Measurements from ENCODE around the gene NCS1.

Gene NCS1

DNA sequence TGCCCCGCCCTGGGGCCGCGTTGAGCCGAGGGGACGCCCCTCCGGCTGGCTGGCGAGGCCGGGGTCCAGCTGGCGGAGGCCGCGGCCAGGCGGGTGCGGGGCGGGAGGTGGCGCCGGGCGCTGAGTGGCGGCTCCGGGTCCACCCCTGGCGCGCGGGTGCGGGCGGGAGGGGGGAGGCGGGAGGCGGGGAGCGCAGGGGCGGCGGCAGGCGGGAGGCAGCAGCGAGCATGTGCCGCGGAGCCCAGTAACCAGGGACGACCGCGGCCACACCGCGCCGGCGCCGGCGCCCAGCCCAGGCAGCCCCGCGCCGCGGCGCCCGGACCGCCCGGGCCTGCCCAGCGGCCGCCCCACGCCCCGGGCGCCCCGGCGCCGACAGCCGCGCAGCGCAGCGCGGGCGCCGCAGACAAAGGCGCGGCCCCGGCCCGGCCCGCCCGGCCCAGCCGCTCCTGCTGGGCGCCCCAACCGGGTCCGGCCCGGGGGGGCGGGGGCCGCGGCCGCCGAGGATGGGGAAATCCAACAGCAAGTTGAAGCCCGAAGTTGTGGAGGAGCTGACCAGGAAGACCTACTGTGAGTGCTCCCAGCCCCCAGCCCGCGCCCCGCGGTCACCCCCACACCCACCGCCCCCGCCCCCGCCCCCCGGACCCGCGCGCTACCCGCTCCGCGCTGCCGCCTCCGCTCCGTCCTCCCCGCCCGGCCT, at the start of gene NCS1:
Gene NCS1, plus strand, starts transcription at position 244 of the 697 bp plus-strand sequence. Its CDS starts 260 bp downstream, at position 504.
- FAIRE-seq: no peak

GRCh38 chr9:130122456-130122855, 49.7 kb upstream of the NCS1 start:
- FAIRE-seq: no peak

DNA sequence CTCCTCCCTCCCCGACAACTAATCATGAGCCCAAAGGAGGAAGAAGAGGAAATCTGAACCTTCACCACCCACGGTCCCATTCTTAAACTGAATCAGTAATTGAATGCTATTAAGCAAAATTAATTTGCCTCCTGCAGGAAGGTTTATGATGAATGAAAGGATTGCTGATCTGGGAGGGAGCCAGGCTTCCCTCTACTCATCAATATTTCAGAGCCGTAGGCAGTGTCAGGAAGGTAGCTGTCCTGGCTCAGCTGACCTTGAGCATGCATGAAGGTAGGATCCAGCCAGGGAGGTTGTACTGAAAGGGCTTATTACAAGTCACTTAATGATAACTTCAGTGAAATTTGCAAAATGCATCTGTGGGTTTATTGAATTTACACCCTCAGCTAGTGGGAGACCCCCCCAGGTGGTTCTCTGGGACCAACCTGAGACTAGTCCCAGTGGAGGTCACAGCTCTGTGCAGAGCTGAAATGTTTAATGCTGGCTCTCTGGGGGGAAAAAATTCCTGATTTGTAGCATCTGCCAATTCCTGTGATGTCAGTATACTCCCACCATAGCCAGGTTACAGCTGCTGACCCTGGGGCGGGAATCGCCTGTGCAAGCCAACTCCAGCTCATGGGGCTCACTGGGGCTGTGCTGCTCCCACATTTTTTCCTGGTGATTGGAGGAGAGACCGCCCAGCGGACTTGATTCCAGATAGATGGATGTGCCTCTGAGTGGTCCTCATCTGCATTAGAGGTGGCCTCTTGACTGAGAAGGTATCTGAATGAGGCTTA, 47.9 kb upstream of the NCS1 start:
- FAIRE-seq: no peak

- no peak for FAIRE-seq
Measured at GRCh38 chr9:130126721-130127433, 45.3 kb upstream of the NCS1 start.

DNA sequence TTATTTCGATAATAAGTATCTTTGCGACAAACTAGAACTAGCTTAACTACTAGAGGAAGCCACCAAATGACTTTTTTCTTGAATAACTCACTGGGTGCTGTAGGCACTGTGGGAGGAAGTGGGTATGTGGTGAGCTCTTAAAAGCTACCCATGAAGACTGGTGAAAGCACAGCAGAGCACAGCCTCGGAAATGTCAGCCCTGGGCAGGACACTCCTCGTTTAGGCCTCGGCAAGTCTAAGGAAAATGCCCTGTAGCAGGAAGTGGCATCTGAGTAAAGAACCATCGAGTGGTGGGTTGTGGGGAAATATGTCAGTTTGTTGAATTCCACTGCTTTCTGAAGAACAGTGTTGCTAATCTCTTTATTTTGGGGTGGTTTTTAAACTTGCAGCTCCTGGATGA, 44.0 kb upstream of the NCS1 start:
- FAIRE-seq: no peak

DNA sequence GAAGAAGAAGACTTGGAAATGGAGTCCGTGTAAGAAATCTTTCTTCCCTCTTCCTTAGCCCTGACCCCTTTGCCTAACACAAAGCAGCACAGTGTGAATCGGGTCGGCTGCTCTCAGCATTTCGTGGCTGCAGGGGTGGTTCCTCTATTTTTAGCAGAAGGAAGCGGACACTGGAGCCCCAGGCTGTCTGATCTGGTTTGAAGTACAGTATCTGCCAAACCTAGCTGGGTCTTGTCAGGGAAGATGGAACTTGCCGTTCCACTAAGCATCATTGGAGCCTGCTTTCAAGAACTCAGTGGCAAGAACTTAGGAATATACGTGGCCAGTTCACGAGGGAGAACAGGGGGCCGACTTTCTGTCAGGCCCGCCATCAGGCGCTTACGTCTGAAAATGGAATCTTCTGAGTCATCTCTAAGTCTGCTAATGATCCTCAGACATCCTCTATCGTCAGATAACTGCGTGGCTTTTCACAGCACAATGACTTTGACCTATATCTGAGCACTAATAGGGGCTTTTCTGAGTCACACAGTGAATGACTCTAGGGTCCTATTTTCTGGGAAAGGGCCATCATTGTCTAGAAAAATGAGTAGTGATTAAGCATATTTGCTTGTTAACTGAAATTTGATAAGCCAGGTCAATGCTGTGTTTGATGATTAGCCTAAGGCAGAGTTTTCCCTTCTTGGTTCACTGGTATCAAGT, 43.3 kb upstream of the NCS1 start:
- FAIRE-seq: no peak

- FAIRE-seq: no peak
Measured at GRCh38 chr9:130129432-130130061, 42.7 kb upstream of the NCS1 start.

GRCh38 chr9:130132746-130133145, 39.5 kb upstream of the NCS1 start:
- FAIRE-seq: no peak

- FAIRE-seq: no peak
Measured at GRCh38 chr9:130137081-130137640, 35.0 kb upstream of the NCS1 start.

GRCh38 chr9:130137641-130138081, 34.5 kb upstream of the NCS1 start:
- no peak for FAIRE-seq

DNA sequence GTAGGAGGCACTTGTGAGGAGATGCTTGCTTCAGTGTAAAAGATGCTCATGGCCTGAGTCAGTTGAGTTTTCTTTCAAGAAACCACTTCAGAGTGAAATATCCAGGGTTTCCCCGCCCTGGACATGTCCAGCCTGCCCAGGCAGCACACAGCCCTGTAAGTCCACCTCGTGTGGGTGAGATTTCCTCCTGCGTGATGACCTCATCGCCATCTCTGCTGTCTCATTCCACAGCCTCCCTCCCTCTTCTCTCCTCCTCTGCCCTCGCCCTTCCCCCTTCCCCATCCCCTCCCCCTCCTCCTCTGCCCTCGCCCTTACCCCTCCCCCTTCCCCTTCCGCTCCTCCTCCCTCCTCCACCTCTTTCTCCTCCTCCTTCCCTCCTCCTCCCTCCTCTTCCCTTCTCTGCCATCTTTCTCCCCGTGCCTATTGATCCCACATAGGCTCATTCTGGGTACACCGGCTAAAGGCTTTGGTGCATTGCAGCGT, 34.0 kb upstream of the NCS1 start:
- no peak for FAIRE-seq

GRCh38 chr9:130138791-130139190, 33.4 kb upstream of the NCS1 start:
- no peak for FAIRE-seq

GRCh38 chr9:130139251-130139650, 33.0 kb upstream of the NCS1 start:
- no peak for FAIRE-seq

DNA sequence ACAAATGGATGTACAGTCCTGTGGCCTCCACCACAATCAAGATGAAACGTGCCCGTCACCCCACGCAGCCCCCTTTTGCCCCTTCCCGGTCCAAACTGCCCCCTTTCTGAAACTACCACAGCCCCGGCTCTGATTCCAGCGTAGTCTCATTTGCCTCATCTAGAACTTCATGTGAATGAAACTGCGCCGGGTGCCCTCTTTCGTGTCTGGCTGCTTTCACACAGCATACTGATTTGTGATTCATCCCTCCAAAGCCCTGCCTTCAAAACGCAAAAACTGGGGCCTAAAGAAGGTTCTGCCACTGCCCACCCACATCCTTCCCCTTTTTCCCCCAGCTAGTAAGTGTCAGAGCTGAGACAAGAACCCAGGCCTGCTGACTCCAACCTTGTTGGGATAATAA, 31.5 kb upstream of the NCS1 start:
- FAIRE-seq: no peak

- no peak for FAIRE-seq
Measured at GRCh38 chr9:130142056-130142455, 30.1 kb upstream of the NCS1 start.

- no peak for FAIRE-seq
Measured at GRCh38 chr9:130142641-130143040, 29.6 kb upstream of the NCS1 start.

- no peak for FAIRE-seq
Measured at GRCh38 chr9:130143279-130143893, 28.8 kb upstream of the NCS1 start.

DNA sequence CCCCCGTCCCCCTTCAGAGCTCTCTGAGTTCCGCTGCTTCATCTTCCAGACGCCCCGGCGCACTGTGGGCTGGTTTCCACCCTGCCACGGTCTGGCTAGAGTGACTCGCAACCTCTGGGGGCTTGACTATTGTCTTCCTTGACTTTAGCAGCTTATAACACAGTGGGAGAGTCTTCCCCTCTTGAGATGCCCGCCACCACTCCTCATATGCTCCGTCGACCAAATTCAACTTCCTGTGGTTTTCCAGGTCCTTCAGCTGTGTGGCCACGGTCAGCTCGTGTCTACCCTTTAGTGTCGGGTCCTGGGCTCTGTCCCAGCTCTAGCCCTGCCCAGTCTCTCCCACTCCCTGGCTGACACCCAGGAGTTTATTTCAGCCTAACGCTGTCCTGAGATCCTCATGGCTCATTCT, 28.2 kb upstream of the NCS1 start:
- no peak for FAIRE-seq

DNA sequence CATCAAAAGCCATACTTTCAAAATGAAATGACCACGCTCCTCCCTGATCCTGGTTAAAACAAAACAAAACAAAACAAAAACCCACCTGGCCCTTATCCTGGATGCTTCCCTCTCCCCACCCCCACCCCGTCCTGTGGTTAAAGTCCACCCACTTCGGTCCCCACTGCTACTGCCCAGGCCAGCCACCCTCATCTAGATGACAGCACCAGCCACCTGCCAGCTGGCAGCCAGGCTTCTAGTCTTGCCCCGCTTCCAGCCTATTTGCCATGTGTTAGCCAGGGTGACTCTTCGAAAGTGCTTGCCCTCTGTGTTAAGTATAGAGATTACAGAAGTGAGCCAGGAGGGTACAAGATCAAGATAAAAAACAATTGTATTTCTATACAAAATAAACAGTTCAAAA, 27.5 kb upstream of the NCS1 start:
- no peak for FAIRE-seq

DNA sequence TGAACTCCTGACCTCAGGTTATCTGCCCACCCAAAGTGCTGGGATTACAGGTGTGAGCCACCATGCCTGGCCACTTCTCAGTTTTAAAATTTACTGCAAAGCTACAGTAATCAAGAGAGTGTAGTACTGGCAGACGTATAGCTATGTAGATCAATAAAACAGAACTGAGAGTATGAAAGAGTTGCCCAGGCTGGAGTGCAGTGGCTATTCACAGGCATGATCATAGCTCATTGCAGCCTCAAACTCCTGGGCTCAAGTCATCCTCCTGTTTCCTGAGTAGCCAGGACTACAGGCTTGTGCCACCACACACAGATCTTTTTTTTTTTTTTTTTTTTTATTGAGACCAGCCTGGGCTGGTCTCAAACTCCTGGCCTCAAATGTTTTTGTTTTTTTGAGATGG, 26.5 kb upstream of the NCS1 start:
- FAIRE-seq: no peak

- FAIRE-seq: no peak
Measured at GRCh38 chr9:130147198-130147597, 25.0 kb upstream of the NCS1 start.

DNA sequence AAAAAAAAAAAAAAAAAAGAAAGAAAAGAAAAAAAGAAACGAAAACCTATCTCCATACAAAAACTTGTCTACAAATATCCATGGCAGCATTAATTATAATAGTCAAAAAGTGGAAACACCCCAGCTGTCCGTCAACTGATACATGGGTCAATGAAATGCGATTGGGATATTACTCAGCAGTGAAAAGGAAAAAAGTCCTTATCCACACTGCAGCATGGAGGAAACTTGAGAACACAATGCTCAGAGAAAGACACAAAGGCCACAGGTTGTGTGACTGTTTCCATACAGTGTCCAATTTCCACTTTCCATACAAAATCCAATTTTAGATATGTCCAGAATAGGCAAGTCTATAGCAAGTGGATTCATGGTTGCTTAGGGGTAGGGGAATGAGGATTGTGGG, 24.3 kb upstream of the NCS1 start:
- FAIRE-seq: no peak
